Fibroblast of skin of left biceps (primary cell): ENCODE measurements around the gene ZSWIM5.

Experiments
- DNase-seq, 2 experiments: peaks; one replicate each; pipeline ENCODE4 v3.0.0-alpha.2; 2013; ENCODE audit warnings: low read depth in 2 of 2

ZSWIM5 gene

DNA sequence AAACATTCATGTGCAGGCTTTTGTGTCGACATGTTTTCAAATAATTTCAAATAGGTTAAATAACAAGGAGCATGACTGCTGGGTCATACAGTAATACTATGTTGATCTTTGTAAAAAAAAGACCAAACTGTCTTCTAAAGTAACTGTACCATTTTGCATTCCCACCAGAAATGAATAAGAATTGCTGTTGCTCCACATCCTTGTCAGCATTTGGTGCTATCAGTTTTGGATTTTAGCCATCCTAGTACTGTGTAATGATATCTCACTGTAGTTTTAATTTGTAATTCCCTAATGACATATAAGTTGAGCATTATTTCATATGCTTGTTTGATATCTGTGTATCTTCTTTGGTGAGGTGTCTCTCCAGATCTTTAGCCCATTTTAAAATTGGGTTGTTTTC is 182.7 kb downstream of the ZSWIM5 start:
- no peak for DNase-seq

DNA sequence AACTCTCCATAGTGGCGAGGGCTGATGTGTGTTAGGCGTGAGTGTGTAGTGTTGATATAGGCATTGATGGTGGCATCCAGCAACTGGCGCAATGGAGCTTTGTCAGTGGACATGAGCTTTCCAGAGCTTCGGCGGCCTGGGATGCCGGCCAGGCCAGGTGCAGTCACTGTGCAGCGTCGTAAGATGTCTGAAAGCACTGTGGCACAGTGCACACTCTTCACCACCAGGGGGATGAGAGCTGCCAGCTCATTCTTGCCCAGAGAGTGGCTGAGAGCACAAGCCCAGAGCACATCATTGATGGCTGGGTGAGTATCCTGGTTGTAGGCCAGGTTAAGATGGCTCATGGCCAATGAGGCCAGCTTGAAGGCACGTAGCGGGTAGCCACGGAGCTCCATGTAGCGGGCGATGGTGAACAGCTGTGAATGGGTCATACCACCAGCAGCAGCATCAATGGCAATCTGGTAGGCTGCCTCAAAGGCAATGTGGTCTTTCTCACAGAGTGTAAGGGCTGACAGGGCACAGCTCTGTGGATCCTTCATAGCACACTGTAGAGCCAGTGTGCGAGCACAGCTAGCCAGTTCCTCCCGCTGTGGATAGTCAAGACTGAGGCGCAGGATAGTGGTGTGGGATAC is 187.7 kb downstream of the ZSWIM5 start:
- DNase-seq, result no peak

DNA sequence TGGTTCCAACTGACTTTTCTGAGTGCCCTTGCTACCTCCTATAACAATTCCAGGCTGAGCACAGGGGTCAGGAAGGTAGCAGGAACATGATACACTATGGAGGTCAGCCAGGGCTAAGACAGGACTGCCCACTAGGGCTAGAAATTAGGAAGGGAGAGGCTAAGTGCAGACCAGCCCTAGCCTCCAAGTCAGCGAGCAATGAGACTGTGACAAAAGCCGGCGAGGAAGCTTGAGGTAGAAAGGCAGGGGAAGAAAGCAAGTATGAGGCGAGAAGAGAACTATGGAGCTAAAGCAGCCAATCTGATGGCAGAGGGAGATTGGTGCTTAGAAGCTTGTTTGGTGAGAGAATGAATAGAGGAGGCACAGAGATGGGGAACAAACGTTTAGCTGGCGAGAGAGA is 189.6 kb downstream of the ZSWIM5 start:
- no peak for DNase-seq

DNA sequence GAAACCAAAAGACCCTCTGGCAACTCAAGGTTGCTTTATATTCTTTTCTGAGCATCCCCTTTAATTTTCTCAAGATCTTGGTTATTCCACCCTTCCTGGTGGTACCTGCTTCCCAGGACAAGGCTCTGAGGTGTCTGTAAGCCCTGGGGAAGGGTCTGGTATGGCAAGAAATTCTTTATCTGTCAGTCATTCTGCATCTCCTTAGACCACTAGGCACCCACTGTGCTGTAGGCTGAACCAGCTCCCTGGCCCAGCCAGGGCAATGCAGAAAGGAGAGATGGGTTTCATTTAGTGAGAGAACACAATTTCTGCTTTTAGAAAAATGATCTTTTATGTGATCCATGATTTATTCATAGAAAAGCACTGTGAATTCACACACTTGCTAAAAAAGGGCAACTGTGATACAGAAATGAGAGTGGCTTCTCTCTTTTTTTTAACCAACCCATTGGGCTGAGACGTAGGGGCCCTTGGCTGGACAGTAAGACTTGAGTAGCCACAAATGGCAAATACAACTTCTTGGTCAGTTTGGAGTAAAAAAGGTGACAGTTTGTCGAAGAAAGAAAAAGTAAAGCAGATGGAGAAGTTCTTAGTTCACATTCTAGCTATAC is 190.2 kb downstream of the ZSWIM5 start:
- DNase-seq, result no peak

DNA sequence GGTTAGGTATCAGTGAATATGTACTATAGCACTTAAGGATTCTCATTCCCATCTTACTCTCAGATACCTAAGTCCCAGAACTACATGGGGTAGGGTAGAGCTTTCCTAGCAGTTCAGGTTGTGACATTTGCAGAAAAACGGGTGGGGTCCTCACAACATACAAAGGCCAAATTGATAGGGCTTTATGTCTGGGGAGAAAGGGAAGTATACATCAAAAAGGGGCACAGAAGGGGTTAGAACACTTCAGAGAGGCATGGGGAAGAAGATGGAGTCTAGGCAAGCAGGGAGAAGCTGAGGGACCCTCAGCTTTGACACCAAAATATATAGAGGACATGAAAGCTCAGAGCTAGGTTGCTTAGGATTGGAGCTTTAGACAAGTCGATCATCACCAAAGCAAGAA is 190.7 kb downstream of the ZSWIM5 start:
- DNase-seq, result no peak

DNA sequence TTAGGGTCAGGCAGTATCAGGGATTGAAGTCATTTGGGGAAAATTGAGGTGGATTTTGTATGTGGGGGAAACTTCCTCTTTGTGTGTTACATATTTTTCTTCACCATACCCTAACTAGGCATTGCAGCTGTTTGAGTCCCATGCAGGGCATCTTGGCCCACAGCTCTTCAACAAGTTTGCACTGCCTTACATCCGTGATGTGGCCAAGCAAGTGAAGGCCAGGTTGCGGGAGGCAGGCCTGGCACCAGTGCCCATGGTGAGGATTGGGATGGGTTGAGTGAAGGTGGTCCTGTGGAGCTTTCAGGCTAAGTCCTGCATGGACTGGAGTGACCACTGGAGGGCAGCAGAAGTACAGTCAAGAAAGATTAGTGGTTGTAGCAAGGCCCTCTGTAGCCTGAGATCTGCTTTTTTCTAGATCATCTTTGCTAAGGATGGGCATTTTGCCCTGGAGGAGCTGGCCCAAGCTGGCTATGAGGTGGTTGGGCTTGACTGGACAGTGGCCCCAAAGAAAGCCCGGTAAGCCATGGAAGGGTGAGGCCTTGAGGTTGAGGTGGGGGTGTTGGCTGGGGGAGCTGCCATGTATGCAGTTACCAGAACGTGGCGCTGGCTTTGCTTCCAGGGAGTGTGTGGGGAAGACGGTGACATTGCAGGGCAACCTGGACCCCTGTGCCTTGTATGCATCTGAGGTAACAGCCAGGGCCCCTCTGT is 191.9 kb downstream of the ZSWIM5 start:
- DNase-seq, result peak; percentile 46 to 52

DNA sequence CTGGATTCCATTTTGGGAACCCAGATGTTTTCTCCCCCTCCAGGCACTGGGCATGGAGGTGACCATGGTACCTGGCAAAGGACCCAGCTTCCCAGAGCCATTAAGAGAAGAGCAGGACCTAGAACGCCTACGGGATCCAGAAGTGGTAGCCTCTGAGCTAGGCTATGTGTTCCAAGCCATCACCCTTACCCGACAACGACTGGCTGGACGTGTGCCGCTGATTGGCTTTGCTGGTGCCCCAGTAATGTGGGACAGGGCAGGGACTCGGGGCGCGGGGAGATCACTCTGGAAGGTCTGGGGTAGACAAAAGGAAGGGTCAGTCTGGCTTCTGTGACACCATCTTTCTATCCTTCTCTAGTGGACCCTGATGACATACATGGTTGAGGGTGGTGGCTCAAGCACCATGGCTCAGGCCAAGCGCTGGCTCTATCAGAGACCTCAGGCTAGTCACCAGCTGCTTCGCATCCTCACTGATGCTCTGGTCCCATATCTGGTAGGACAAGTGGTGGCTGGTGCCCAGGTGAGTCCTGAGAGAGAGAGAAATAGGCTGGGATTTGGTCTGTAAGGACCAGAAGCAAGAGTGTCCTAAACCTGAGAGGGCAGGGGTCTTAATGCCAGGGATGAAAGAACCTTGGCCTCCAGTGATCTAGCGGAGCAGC is 192.7 kb downstream of the ZSWIM5 start:
- no peak for DNase-seq

DNA sequence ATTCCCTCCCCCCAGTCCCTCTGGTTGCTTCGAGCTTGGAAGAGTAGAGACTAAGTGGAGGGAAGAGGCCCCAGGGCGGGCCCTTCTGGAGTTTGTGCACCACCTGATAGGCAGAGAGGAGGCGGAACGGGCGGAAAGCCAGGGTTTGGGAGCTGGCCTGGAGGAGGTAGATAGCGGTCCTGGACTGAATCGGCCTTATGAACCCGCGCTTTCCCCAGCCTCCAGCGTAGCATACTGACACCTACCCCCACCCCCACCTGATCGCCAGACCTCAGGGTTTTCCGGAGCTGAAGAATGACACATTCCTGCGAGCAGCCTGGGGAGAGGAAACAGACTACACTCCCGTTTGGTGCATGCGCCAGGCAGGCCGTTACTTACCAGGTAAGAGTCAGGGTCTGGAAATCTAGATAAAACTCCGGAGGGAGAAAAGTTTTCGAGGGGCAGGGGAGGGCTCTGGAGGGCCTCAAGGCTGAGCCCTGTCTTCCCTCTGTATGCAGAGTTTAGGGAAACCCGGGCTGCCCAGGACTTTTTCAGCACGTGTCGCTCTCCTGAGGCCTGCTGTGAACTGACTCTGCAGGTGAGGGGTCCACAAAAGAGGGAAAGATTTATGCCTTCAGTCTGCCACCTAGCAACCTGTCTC is 193.6 kb downstream of the ZSWIM5 start:
- no peak for DNase-seq

DNA sequence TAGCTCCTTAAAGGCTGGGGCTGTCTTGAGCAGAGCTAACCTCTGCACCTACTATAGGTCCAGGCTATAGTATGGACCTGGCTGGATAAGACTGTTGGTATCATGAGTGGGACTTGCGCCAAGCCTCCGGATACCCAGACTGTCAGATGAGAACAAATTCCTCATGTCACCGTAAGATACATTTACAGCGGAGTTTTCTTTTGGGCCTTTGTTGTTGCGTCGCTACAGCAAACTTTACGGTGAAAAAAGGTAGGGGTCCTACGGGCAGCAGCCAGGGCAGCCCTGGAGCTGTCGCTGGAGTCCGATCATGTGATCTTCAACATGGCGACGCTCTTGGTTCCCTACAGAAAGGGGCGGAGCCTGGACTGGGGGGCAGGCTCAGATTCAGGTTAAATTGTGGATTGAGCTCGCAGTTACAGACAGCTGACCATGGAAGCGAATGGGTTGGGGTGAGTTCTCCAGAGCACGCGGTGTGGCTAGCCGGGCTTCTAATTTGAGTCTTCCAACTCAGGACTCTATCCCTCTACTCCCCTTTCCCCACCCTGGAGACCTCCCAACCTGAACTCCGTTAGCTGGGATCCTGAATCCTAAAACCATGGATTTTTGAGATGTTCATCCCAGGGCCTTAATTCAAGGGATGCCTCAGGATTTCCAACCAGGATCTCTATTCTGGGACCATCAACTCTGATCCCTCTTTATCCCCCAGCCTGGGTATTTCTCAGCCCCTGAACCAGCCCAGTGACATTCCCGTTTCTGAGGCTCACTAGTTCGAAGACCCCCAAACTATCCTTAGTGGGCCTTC is 194.4 kb downstream of the ZSWIM5 start, which contains the start of gene UROD:
TSS of gene UROD (plus strand) at position 418 of the 802 bp plus-strand sequence. CDS start at position 430, 12 bp downstream.
- DNase-seq, result peak; percentile 85 to 86

DNA sequence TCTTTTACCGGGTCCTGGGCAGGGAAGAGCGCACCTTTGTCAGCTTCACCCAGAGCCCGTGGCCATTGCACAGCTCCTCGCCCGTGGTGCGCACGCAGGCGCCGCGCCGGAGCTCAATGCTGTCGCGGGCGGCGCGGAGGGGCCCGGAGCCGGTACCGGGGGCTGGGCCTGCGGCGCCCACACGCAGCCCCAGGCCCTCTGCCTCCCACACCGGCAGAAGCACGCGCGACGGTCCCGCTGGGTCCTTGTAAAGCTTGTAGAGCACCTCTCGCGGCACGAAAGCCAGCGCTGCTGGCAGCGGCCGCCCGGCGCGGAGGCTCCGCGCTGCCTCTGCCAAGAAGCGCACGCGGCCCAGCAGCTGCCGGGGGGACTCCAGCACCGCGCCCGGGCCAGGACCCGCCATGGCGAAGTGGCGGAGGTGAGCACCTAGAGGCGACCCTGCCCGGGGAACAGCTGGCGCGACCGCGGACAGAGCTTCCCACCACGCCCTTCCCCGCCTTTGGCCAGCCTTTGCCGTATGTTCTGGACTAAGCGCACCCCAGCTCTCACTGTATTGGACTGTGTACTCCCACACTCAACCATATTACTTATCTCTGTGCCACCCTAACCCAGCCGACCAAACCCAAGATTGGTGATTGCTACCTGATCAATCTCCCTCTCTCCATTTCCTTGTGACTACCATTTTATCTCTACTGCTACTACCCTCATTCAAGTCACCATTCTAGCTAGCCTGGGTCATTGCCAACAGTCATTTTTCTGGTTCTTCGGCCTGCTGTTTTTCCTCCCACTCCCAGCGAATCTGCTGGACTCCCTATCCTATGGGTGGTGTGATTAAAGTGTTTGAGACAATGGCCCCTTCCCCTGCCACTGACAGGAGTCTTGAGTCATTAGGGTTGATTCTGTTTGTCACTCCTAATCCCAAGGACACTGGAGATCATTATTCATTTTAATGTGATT is 195.3 kb downstream of the ZSWIM5 start, which contains the start of gene HECTD3:
TSS of gene HECTD3 (minus strand) at position 470 of the 957 bp plus-strand sequence. CDS start at position 403, 67 bp downstream.
- DNase-seq, result no peak

DNA sequence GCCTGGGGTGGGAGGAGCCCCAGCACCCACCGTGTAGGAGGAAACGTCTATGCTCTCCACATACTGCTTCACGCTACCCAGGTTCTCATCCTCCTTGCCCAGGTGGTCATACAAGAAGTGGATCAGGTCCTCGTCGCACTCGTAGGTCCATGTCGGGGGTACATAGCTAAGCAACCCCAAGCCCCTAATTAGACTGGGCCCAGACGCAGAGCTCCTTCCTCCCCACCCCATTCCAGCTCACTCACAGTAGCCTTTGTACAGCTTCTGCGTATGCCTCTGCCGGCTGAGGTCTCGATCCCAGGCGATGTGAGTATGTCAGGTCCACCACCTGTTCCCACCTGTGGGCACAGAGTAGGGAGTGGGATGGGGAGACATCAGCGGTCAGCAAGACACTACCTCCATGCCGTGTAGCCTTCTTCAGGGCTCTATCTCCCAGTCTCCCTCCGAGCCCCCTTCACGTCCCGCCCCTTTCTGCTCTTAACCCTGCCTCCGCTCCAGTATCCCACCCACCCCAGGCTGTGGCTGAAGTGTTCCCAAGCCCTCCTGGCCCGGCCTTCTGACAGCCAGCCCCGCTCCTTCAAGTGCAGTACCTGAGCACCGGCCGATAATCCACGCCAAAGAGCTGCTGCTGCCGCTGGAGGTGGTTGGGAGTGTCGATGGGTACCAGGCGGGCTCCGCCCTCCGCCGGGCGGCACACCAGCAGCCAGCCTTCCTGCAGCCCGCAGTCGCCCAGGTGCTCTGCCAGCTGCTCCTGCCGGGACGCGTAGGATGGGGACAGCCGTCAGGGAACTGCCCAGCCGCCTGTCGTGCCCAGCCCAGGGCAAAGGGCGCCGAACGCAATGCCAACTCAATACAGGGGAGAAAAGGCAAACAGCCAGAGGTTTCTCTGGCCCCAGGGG is 196.2 kb downstream of the ZSWIM5 start:
- DNase-seq, result no peak

DNA sequence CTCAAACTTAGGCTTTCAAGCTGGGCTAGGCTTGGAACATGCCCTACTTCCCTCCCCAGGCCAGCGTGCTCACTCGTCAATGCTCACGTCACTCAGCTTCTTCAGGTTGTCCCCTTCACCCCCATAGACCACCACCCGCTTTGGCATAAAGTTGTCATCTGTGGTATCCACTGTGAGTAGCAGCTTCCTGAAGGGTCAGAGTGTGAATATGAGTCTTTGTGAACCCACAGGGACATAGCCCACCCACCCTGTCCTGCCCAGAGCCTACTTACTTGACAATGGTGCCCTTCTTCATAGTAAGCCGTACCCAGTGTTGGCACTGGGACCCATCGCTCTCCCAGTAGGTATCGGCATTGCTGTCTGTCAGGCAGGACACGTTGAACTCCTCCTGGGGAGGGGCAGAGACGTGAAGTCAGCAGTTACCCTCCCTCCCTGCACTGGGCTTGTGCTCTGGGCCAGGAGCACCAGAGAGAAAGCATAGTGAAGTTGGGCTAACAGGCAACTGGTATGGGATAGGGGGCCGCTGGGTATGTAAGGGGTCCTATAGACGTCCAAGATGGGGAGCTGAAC is 197.0 kb downstream of the ZSWIM5 start:
- no peak for DNase-seq

DNA sequence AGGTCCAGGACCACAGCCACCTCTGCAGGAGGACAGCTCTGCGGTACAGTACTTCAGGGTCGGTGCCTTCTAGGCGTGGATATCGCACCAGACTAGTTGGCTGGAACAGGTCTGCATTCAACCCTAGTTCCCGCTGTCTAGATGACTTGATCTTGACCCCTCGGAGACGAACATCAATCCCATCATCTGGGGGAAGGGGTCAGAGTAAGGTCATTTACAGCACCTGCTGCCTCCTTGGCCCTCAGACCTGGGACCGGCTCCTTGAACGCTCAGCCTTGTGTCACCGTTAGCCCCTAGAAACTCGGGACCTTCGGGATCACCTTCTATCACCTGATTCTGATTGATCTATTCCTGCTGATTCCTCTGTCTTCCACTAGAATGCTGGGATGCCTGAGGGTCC is 197.9 kb downstream of the ZSWIM5 start:
- DNase-seq, result no peak

DNA sequence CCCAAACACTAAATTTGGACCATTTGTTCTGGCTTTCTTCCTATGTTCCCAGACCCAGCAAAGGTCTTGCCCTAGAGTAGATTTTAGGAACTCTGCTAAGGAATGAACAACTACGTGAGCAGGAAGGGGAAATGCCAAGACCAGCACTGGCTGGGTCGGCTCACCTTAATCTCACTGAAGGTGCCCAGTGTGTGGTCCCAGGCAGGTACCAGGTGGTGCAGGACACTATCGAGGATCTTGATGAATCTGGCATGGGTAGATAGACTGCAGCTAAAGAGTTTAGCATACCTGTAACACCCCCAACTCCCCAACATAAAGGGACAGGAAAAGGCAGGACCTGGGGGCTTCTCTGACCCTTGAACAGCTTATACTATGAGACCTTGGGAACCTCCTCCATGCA is 198.3 kb downstream of the ZSWIM5 start:
- DNase-seq, result no peak

DNA sequence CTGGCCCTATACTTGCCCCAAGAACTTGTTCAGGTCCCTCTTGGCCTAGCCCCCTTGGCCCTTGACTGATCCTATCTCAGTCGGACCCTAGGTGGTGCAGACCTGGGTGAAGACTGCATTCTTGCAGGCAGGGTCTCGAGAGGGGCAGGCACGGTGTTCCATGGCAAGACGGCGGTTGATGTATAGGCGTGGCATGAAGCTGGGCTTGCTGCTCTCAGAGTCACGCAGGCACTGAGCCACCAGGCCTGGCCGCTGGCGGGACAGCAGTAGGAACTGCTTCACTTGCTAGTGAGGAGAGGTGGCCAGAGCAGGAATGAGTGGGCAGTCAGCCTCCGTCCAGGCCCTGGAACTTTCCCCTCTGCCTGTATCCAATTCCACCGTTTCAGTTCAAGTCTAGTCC is 199.1 kb downstream of the ZSWIM5 start:
- DNase-seq, result no peak

DNA sequence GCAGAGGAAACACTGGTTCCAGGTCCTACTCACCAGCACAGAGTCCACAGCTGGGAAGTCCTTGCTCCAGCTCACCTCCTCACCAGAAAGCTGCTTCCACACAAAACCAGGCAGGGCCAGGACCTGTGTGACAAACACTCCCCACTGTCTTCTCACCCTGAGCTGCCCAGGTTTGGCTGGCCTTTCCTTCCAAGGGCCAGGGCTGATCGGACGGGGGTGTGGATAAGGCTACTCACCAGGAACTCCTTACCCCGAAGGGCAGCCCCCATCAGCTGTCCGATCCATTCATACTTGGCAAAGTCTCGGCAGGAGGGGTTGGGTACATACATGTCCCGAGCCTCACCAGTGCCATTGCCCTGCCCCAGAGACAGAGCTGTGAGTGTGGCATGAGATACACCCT is 200.6 kb downstream of the ZSWIM5 start:
- DNase-seq, result no peak

DNA sequence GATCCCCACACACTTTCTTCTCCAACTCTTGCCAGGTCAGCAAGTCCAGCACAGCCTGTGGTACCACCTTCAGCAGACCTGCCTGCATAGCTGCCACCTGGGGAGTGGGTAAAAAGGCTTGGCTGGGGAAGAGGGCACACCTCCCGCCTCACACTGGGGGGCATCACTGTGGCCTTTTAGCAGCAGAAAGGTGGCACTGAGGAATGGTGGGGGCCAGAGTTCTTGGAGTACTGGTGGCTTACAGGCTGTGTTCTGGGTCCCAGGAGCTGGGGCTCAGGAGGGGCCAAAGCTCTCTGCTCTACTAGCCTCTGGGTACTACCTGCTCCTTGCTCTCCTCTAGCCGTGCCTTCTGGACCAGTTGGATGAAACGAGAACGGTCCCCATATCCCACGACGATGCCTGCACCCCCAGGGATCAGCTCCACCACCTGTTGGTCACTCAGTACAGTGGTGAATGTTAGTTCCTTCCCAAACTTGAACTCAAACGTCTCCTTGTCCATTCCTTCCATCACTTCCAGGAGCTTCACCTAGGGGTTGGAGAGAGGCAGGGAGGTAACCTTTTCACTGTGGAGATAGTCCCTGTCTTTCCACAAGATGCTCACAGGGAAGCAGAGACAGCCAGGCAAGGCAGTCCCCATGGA is 202.0 kb downstream of the ZSWIM5 start:
- DNase-seq, result no peak

DNA sequence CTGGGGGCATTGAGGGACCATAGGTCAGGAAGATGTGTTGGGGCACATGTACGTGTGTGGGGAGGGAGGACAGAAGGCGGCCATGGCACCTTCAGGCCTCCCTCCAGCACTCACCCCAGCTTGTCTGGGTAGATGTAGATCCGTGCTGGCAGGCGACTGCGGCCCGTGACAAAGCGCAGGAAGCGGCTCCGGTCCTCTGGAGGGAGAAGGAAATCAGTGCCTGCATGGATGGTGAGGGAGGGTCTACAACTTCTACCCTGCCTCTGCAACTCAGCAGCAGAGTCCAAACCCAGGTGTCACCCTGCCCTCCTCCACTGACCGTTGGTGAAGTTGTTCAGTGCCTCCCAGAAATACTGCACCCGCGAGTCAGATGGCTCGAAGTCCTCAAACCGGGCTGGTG is 202.7 kb downstream of the ZSWIM5 start:
- no peak for DNase-seq
